Activated T-helper 1 cell treated with anti-CD3 and anti-CD28 coated beads, Interleukin-12 subunit alpha, Interleukin-12 subunit beta, Interleukin-2, Interleukin-4 antibody, amounts not matched to agents 30 ng/mL and 10 ng/mL and 1 ng/mL, durations not matched to agents 14 hours and 24 hours and 36 hours (primary cell): ENCODE results near the gene ROR2. TPM values are rescaled to one million over a fixed set of nuclear protein-coding genes. Genes with fewer than 3 reads are reported as not detected.

ENCODE experiments used
- DNase-seq: peaks from one replicate; pipeline ENCODE4 v3.0.0; 2021; ENCODE audit warnings: low spot score
- H3K27ac Mint-ChIP-seq: one replicate; pipeline ENCODE4 v1.8.0; 2021; ENCODE audit warnings: mild to moderate bottlenecking, mixed read lengths
- H3K27me3 Mint-ChIP-seq: one replicate; pipeline ENCODE4 v1.8.0; 2022; ENCODE audit warnings: mild to moderate bottlenecking, moderate library complexity, mixed read lengths; ENCODE audit not compliant: insufficient read depth
- H3K36me3 Mint-ChIP-seq: one replicate; pipeline ENCODE4 v1.8.0; 2021; ENCODE audit warnings: low read depth, mixed read lengths
- H3K4me1 Mint-ChIP-seq: one replicate; pipeline ENCODE4 v1.8.0; 2021; ENCODE audit warnings: low read depth, mixed read lengths
- H3K4me3 Mint-ChIP-seq: one replicate; pipeline ENCODE4 v1.8.0; 2021; ENCODE audit warnings: mild to moderate bottlenecking, moderate library complexity, mixed read lengths
- H3K9me3 Mint-ChIP-seq: one replicate; pipeline ENCODE4 v1.8.0; 2021; ENCODE audit warnings: mixed read lengths
- intact Hi-C: fragments of 100-400 bp; cut with micrococcal nuclease; formaldehyde crosslinking; loops from one replicate; pipeline ENCODE4 v1.15.1; 2024
- total RNA-seq: library from RNA; stranded (reverse); gene quantifications from 2 replicates; pipeline ENCODE4 v1.2.3, GENCODE V29; 2022

The ROR2 gene
- total RNA-seq, 1 donor from 2014 or later: 1.6 TPM

- no peak for DNase-seq
Observed at GRCh38 chr9:91817106-91817492, 132.9 kb downstream of the ROR2 start.

DNA sequence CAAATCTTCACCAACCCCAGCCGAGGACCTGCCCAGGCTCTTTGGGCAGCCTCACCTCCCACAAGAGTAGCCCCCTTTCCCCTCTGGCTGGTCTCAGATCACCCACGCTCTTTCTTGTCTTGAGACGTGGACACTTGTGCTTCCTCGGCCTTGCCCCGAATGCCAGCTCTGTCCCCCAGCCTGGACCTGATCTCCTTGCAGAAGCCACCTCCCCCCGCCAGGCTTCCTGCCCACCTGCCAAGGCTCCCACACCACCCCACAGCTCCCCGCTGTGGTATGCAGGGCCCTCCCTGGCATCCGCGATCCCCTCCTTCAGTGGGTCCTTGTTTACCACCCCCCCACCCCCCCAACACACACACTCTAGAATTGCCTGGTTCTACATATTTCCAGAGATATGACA, 133.7 kb downstream of the ROR2 start:
- DNase-seq: no peak
- peaks cover 4% of the 10 kb centered on the region for H3K27me3 Mint-ChIP-seq
- intact Hi-C loops: no loop called here
- no peak overlapping the region for H3K4me3 Mint-ChIP-seq
- no peaks in the 10 kb centered on the region for H3K36me3 Mint-ChIP-seq
- no peaks in the 10 kb centered on the region for H3K9me3 Mint-ChIP-seq
- H3K27ac Mint-ChIP-seq: no peak overlapping the region
- H3K4me1 Mint-ChIP-seq: no peaks in the 10 kb centered on the region

More at GRCh38 chr9:91817106-91817492, 132.9 kb downstream of the ROR2 start:
- no peaks in the 10 kb centered on the region for H3K9me3 Mint-ChIP-seq
- intact Hi-C loops: no loop called here
- no peak overlapping the region for H3K4me3 Mint-ChIP-seq
- peaks cover 9% of the 10 kb centered on the region for H3K27me3 Mint-ChIP-seq
- no peak overlapping the region for H3K27ac Mint-ChIP-seq
- no peaks in the 10 kb centered on the region for H3K36me3 Mint-ChIP-seq
- H3K4me1 Mint-ChIP-seq: no peaks in the 10 kb centered on the region

DNA sequence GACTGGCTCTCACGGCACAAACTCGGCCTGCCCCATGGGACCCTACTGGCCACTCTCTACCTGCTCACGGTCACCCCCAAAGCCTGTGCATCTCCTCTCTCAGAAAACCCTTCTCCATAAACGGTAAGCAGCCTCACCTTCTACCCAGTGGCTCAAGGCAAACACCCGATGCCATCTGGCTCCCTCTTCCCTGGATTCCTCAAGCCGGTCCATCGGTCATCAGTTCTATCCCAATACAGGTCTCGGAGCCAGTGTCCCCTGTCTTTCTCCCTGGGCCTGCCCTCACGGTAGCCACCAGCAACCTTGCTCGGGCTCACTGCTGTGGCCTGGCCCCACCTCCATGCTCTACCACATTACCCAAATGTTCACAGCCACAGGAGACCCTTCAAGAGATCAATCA, 134.1 kb downstream of the ROR2 start:
- Mint-ChIP-seq H3K9me3 (no peaks in the 10 kb centered on the region), H3K27me3 (peaks cover 4% of the 10 kb centered on the region), H3K36me3 (no peaks in the 10 kb centered on the region), H3K4me3 (no peak overlapping the region), H3K27ac (no peak overlapping the region), H3K4me1 (no peaks in the 10 kb centered on the region)
- no peak for DNase-seq
- intact Hi-C loops: no loop called here

- no peak for DNase-seq
- H3K4me3 Mint-ChIP-seq: no peak overlapping the region
- H3K4me1 Mint-ChIP-seq: no peaks in the 10 kb centered on the region
- H3K36me3 Mint-ChIP-seq: no peaks in the 10 kb centered on the region
- no peak overlapping the region for H3K27ac Mint-ChIP-seq
- no peaks in the 10 kb centered on the region for H3K9me3 Mint-ChIP-seq
- intact Hi-C loops: no loop called here
- peaks cover 4% of the 10 kb centered on the region for H3K27me3 Mint-ChIP-seq
Observed at GRCh38 chr9:91814753-91815152, 135.3 kb downstream of the ROR2 start.

- no peak for DNase-seq
- no peak overlapping the region for H3K27ac Mint-ChIP-seq
- H3K4me1 Mint-ChIP-seq: no peaks in the 10 kb centered on the region
- peaks cover 4% of the 10 kb centered on the region for H3K27me3 Mint-ChIP-seq
- H3K9me3 Mint-ChIP-seq: no peaks in the 10 kb centered on the region
- intact Hi-C loops: no loop called here
- H3K4me3 Mint-ChIP-seq: no peak overlapping the region
- no peaks in the 10 kb centered on the region for H3K36me3 Mint-ChIP-seq
Observed at GRCh38 chr9:91814201-91814600, 135.8 kb downstream of the ROR2 start.

DNA sequence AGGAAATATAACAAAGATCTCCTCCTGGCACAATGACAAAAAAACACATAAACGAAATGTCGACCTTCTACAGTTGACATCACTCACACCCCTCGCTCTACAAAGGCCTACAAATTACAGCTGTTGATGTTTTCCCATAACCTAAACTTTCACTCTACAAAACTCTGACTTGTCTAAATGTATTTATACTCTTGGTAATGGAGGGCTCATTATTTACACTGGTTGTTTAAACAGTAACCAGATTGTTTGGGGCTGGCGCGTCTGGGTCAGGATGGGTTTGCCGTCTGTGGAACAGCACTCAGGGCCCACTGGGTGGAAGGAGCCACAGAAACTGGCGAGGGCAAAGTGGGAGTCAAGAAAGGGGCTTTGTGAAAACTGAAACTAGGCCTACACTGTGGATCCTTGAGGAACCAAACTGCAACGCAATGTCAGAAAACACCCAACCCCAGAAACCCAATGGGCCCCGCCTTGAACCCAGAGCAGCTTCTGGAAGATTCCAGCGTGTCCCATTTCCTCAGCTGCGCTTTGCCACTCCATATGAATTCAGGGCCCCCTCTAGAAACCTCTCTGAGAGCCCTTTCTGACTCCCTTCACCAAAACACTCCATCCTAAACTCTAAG, 136.7 kb downstream of the ROR2 start:
- no peaks in the 10 kb centered on the region for H3K4me1 Mint-ChIP-seq
- H3K27me3 Mint-ChIP-seq: peaks cover 4% of the 10 kb centered on the region
- intact Hi-C loops: no loop called here
- no peak overlapping the region for H3K4me3 Mint-ChIP-seq
- DNase-seq: no peak
- no peaks in the 10 kb centered on the region for H3K9me3 Mint-ChIP-seq
- H3K27ac Mint-ChIP-seq: no peak overlapping the region
- no peaks in the 10 kb centered on the region for H3K36me3 Mint-ChIP-seq

GRCh38 chr9:91812191-91812590, 137.8 kb downstream of the ROR2 start:
- peaks cover 6% of the 10 kb centered on the region for H3K27me3 Mint-ChIP-seq
- no peak overlapping the region for H3K4me3 Mint-ChIP-seq
- intact Hi-C loops: no loop called here
- no peak for DNase-seq
- H3K4me1 Mint-ChIP-seq: no peaks in the 10 kb centered on the region
- H3K36me3 Mint-ChIP-seq: no peaks in the 10 kb centered on the region
- no peak overlapping the region for H3K27ac Mint-ChIP-seq
- H3K9me3 Mint-ChIP-seq: no peaks in the 10 kb centered on the region

DNA sequence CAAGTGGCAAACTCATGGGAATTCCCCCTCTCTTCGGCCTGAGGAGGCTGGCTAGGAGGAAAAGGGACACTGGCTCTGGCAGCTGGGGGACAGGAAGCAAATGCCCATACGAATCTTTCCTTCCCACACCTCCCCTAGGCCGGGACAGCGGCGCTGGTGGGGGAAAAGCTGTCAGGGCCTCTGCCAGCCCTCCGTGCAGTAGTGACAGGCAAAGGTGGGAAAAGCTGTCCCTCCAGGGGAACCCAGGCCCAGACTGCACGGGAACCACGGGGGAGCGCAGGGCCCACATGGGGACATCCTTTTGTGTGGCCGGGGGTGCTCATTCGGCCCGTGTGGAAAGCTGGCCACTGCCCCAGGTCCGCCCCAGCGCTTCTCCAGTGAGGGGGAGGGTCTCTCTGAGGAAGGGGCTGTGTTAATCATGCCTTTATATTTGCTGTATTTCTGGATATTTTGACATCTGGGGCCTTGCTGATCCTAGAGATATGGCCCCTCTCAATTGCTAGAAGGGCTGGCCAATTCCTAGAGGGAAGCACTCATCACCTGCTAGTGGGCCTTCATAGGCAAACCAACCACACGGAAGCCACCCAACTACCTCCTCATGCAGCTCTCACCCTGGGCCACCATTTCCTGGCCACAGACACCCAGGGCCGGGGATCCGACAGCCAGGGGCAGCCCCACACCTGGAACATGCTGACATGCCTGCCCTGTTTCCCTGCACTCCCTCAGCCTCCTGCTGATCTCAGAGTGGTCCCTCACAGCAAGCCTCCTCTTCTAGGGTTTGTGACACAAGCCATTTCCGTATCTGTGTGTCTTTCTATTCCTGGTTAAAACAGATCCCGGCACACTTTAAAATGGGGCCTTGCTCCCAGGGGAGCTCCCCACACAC, 138.8 kb downstream of the ROR2 start:
- Mint-ChIP-seq H3K36me3 (no peaks in the 10 kb centered on the region), H3K27ac (no peak overlapping the region), H3K27me3 (peaks cover 6% of the 10 kb centered on the region), H3K4me1 (no peaks in the 10 kb centered on the region), H3K4me3 (no peak overlapping the region), H3K9me3 (no peaks in the 10 kb centered on the region)
- no peak for DNase-seq
- intact Hi-C loops: no loop called here

DNA sequence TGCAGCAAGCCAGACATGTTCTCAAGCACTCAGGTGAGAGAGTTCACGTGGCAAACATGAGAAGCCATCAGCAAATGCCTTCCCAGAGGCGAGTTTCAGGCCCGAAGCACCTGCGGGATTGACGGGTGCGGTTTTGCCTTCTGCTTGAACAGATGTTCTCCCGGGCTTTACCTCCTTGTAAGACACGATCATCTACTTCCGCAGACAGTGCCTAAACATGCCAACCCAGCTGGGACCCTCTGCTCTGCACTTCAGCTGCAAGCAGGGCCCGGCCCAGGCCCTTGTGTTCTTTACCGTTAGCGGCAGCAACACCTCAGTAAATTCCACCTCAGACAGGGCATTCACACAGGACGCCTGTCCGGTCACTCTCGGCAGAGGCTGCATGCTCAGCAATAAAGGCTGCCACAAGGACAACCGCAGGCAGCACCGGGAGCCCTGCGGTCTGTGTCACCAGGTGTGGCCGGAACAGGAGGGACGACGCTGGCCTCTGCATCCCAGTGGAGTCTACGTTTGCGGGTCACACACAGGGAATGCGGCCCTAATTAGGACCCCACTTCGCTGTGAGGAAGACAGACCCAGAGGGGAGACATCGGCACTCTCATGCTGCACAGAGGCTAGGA, 139.6 kb downstream of the ROR2 start:
- no peak overlapping the region for H3K4me3 Mint-ChIP-seq
- DNase-seq: no peak
- no peak overlapping the region for H3K27ac Mint-ChIP-seq
- no peaks in the 10 kb centered on the region for H3K9me3 Mint-ChIP-seq
- peaks cover 6% of the 10 kb centered on the region for H3K27me3 Mint-ChIP-seq
- H3K36me3 Mint-ChIP-seq: no peaks in the 10 kb centered on the region
- no peaks in the 10 kb centered on the region for H3K4me1 Mint-ChIP-seq
- intact Hi-C loops: no loop called here

- intact Hi-C loops: no loop called here
- Mint-ChIP-seq H3K36me3 (no peaks in the 10 kb centered on the region), H3K27ac (no peak overlapping the region), H3K9me3 (no peaks in the 10 kb centered on the region), H3K27me3 (peaks cover 6% of the 10 kb centered on the region), H3K4me3 (no peak overlapping the region), H3K4me1 (no peaks in the 10 kb centered on the region)
- no peak for DNase-seq
Observed at GRCh38 chr9:91809581-91810285, 140.3 kb downstream of the ROR2 start.

GRCh38 chr9:91807643-91808246, 142.3 kb downstream of the ROR2 start:
- no peak for DNase-seq
- intact Hi-C loops: no loop called here
- H3K36me3 Mint-ChIP-seq: no peaks in the 10 kb centered on the region

GRCh38 chr9:91805031-91805430, 145.0 kb downstream of the ROR2 start:
- peaks cover 9% of the 10 kb centered on the region for H3K4me1 Mint-ChIP-seq
- DNase-seq: no peak
- peaks cover 5% of the 10 kb centered on the region for H3K27me3 Mint-ChIP-seq
- no peak overlapping the region for H3K27ac Mint-ChIP-seq
- H3K4me3 Mint-ChIP-seq: no peak overlapping the region
- H3K36me3 Mint-ChIP-seq: no peaks in the 10 kb centered on the region
- intact Hi-C loops: no loop called here
- H3K9me3 Mint-ChIP-seq: no peaks in the 10 kb centered on the region

More at GRCh38 chr9:91807643-91808246, 142.3 kb downstream of the ROR2 start:
- Mint-ChIP-seq H3K4me3 (no peak overlapping the region), H3K9me3 (no peaks in the 10 kb centered on the region), H3K27me3 (peaks cover 2% of the 10 kb centered on the region), H3K27ac (no peak overlapping the region), H3K4me1 (peaks cover 8% of the 10 kb centered on the region)
